Stimulated activated CD4-positive, alpha-beta T cell treated with anti-CD3 and anti-CD28 coated beads, Interleukin-4, amount 100 ng/mL, for 1 hour (primary cell): ENCODE data around the gene ENDOG.

ENCODE experiments used
- DNase-seq: peaks from one replicate; pipeline ENCODE4 v3.0.0-alpha.2; 2020

ENDOG gene

DNA sequence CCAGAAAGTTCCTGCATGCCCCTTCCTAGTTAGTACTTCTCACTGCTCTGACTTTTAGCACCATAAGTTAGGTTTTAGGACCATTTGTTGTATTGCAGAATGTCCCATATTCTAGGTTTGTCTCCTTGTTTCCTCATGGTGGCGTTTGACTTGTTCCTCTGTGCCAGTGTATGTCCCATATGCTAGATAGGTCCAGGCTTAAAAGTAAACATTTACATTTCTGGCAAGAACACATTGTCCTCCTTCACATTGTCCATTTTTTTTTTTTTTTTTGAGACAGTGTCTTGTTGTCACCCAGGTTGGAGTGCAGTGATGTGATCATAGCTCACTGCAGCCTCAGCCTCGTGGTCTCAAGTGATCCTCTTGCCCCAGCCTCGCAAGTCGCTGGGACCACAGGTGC is 15.8 kb upstream of the ENDOG start:
- DNase-seq: no peak

DNA sequence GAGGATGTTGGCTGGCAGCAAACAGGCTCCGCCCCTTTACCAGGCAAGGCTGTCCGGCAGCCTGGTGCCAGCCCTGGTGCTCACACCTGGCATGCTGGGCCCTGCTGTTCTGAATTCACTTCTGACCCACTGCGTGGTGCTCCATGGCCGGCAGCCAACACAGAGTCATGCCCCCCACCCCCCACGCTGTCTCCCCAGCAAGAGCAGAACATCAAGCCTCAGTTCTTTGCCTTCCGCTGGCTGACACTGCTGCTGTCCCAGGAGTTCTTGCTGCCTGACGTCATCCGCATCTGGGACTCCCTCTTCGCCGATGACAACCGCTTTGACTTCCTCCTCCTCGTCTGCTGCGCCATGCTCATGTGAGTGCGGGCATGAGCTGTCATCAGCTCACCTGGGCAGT is 12.6 kb upstream of the ENDOG start:
- DNase-seq: no peak

DNA sequence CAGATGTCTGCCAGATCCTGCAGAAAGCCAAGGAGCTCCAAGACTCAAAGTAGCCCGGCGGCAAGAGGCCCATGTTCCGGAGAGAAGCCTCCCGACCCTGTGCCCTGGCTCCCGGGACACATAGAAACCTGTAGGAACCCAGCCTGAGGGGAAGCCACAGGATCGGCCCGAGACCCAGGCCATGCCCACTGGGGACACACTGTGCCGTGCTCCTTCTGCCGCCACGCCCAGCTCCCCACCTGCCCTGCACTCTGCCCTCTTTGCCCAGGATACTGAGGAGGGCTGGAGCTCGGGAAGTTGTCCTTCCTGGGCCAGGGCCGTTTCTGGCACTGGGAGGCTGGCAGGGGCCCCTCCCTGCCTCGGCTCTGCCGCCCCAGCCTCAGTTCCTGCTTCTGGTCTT is 10.5 kb upstream of the ENDOG start:
- DNase-seq: no peak

DNA sequence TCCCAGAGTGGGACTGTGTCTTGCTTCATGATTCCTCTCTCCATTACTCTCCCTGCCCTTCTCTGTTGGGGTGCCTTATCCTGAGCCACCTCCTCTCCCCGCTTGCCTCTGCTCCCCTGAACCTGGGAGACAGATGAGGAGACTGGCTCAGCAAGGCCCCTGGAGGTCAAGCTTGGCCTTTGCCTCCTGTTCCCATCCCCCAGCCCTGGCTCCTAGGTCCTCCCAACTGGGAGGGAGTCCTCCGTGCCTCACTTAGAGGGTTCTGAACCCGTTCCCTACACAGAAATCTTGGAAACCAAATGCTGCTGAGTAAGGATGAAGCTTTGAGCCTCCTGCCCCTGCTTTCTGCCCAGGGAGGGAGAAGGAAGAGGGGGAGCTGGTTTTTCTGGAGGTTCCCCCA is 9.8 kb upstream of the ENDOG start:
- no peak for DNase-seq

DNA sequence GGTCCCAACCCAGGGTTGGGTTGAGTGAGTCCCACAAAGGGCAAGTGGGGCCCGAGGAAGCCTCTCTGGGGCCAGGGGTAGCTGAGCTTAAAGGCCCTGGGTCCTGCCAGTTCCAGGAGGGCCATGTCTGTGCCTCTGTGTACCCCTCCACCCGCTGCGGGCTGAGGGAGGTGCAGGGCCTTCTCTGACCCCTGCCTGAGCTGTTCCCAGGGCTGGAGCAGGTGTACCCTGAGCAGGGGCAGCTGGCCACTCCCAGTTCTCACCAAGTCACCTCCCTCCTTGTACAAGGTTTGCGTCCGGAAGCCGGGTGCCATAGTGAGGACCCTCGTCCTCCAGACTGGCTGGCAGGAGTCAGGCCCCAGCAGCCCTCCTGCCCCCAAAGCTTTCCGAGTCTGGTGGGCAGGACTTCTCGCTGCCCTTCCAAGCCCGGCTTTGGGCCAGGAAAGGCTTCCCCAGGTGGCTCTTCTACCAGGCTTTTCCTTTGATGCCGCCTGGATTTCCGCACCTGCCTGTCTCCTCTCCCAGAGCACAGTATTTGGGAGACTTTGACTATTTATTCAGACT is 9.2 kb upstream of the ENDOG start:
- DNase-seq: no peak

DNA sequence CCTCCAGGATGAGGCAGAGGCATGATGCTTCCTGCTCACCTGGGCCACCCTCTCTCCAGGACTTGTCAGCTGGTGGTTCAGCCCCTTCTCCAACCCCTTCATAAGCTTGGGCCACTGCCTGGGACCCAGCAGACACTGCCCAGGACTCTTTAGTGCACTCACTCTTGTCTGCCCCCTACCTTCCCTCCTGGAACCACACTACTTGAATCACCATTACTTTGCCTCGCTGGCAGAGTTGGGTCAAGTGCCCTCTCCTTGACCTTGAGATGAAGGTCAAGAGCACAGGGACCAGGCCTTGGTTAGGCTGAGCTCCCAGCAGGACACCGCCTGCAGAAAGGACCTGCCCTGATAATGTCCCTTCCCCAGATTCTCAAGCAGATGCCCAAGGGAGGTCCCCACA is 8.5 kb upstream of the ENDOG start:
- no peak for DNase-seq

DNA sequence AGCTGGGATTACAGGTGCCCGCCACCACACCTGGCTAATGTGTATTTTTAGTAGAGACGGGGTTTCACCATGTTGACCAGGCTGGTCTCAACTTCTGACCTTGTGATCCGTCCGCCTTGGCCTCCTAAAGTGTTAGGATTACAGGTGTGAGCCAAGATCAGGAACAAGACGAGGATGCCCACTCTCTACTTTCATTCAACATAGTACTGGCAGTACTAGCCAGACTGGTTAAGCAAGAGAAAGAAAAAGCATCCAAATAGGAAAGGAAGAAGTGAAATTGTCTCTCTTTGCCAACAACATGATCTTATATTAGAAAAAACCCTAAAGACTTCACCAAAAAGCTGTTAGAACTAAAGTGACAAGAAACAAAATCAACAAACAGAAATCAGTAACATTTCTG is 7.4 kb upstream of the ENDOG start:
- DNase-seq: no peak

DNA sequence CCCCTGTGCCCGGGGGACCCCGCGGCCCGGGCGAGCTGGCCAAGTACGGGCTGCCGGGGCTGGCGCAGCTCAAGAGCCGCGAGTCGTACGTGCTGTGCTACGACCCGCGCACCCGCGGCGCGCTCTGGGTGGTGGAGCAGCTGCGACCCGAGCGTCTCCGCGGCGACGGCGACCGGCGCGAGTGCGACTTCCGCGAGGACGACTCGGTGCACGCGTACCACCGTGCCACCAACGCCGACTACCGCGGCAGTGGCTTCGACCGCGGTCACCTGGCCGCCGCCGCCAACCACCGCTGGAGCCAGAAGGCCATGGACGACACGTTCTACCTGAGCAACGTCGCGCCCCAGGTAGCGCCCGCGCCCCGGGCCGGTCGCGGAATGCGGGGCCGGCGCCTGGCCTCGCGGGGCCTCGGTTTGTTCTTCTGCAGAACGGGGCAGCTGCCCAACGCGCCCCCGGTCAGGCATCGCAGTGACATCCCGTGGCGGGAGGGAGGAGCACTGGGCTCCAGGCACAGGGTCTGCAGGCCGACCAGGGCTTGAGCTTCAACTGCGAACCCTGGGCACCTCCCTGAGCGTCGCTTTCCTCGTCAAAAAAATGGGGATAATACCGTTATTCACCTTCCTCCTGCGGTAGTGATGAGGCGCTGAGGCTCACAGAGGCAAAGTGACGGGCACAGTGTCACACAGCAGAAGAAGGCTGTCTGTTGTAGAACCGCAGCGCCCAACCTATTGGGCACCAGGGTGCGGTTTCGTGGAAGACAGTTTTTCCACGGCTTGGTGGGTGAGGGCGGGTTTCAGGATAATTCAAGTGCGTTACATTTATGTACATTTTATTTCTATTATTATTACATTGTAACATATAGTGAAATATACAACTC is 777 bp downstream of the ENDOG start:
- peak; percentile 52 for DNase-seq

DNA sequence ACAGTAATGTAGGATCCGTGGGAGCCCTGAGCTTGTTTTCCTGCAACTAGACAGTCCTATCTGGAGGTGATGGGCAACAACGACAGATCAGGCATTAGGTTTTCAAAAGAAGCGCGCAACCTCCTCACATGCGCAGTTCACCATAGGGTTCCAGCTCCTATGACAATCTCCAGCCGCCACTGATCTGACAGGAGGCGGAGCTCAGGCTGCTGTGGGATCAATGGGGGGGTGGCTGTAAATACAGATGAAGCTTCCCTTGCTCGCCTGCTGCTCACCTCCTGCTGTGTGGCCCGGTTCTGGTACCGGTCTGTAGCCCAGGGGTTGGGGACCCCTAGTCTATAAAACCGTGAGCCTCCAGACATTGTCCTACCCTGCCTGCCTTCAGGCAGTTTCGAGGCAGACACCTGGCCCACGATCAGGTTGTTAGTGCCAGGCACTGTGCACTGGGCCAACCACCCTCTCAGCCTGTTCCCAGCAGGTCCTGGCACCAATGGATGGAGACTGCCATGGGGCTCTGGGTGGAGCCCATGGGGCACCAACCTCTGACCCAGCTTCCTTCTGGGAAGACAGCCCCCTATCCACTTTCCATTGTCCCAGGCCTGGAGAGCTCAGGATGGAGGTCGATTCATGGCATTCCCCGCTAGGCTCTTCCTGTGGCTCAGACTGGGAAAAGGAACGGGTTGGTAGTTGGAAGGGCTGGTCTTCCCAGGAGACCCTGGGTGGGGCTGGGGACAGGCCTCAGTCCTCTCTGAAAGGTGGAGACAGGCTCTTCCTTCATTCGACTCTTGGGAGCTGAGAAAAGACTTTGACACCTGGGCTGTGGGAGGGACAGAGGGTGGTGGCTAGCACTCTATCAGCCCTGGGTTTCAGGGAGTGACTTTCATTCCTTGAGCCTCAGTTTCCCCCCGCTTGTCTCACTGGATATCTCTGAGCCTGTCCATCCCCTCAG is 1.7 kb downstream of the ENDOG start:
- no peak for DNase-seq

DNA sequence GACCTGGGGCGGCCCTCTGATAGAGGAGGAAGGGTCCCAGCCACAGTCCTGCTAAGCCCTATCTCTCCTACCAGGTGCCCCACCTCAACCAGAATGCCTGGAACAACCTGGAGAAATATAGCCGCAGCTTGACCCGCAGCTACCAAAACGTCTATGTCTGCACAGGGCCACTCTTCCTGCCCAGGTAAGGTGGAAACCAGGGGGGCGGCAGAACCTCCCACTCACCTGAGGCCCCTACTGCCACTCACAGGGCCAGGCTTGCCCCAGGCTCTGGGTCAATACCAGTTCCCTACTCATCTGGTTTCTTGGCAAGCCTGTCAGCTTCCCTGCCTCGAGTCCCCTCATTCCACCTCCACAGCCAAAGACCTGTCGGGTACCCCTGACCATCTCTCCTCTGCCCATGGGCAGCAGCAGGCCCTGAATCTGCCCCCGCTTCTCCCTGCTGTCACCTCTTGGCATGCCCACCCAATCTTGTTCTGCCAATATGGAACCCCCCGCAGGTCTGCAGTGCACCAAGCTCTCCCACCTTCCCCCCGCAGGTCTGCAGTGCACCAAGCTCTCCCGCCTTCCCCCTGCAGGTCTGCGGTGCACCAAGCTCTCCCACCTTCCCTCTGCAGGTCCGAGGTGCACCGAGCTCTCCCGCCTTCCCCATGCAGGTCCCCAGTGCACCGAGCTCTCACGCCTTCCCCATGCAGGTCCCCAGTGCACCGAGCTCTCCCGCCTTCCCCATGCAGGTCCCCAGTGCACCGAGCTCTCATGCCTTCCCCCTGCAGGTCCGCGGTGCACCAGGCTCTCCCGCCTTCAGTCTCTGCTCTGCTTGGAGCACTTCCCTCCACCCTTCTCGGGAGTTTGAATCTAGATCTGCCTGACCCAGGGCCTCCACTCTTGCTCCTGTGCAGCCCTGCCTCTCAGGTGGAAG is 2.6 kb downstream of the ENDOG start:
- no peak for DNase-seq

DNA sequence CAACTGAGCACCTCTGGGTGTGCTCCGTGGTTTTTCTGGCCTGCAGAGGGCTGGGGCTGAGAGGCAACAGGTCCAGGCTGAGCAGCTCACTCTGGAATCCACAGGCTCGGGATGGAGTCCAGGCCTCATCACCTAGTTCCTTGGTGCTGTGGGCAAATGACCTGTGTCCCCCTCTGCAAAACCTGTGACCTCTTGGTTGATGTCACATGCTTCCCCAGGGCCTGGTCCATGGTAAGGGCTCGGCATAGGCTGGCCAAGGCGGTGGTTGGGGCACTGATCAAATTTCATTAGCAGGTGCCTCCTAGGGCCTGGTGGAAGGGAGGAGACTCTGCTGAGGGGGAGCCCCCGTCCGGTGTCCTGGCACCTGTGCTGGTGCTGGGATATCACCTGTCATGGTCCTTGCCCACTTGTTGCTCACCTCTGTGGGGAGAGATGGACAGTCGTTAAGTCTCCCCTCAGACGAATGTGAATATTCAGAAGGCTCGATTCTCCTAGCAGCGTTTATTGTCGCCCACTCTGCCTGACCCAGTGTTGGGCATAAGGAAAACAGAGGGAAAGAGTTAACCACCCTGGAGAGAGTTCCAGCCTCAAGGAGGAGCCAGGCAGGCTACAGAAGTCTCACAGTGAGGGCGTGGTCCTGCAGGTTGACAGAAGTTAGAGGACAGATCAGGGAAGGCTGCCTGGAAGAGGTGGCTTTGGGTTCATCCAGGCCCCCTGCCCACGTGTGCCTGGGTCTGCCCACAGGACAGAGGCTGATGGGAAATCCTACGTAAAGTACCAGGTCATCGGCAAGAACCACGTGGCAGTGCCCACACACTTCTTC is 3.5 kb downstream of the ENDOG start:
- DNase-seq: no peak

DNA sequence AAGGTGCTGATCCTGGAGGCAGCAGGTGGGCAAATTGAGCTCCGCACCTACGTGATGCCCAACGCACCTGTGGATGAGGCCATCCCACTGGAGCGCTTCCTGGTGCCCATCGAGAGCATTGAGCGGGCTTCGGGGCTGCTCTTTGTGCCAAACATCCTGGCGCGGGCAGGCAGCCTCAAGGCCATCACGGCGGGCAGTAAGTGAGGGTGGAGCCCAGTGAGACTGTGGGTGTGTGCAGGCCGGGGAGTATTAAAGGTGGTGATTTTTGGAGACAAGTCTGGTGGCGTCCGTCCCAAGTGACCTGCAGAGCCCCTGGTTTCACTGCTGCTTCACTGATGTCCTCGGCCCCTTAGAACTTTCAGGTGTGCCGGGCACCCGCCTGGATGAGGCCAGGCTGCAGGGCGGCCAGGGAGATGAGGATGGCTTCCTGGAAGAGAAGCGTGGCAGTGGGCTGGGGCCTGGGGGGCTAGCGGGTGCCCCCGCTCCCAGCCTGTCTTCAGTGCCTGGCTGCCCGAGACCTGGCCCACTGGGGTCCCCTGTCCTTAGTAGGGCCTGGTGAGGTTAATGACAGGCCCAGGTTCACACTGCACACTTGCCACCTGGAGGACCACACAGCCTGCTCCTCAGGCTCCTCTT is 4.2 kb downstream of the ENDOG start:
- DNase-seq: no peak

DNA sequence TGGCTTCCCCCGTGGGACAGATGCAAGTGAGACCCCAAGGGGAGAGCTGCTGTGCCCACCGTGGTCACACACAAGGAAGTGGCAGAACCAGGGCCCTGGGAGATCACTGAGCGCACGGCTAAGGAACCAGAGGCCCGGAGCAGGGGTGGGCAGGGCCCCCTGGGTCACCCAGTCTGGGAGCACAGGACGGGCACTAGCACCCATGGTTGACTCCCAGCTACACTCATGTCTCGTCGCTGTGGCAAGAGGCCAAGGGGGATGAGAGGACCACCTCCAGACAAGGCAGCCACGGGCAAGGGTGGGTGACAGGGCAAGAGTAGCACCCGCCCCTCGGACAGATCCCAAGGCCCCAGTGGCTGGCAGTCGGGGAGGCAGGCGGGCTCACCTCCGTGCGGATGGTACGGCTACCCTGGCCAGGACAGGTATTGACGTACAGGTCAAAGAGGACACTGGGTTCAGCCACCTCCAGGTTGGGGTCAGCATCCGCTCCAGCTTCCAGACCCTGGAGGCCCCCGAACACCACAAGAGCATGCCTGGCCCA is 5.1 kb downstream of the ENDOG start:
- DNase-seq: no peak

DNA sequence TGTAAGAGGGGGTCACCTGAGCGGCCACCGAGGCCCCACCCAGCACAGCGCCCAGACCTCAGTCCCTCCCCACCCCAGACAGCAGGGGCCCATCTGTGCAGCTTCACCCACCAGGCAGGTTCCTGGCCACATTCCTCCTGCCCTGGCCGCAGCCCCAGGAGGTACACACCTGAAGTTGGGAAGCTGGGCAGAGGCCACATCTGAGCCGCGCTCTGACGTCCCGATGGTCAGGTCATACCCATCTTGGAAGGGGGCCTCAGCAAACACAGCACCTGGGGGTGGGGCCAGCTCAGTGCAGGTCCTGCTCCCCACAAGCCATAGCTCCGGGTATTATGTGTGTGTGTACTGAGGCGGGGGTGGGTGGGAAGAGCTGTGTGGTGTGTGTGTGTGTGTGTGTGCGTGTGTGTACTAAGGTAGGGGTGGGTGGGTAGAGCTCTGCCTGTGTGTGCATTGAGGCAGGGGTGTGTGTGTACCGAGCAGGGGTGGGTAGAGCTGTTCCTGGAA is 5.7 kb downstream of the ENDOG start:
- DNase-seq: no peak

DNA sequence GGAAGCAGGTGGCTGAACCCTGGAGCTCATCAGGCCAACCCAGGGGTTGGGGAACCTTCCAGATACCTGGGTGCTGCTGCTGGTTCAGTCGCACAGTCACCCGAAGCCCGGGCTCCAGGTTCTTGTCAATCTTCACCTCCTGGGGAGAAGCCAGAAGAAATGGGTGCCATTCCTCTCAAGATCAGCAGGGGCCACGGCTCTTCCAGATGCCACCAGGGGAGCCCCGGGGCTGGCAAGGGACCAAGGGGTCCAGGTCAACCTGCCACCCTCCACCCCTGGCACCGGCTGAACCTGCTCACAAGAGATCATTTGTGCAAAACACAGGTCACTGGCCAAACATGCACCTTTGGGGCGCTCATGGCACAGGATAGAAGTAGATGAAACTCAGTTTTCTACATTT is 6.6 kb downstream of the ENDOG start:
- DNase-seq: no peak

DNA sequence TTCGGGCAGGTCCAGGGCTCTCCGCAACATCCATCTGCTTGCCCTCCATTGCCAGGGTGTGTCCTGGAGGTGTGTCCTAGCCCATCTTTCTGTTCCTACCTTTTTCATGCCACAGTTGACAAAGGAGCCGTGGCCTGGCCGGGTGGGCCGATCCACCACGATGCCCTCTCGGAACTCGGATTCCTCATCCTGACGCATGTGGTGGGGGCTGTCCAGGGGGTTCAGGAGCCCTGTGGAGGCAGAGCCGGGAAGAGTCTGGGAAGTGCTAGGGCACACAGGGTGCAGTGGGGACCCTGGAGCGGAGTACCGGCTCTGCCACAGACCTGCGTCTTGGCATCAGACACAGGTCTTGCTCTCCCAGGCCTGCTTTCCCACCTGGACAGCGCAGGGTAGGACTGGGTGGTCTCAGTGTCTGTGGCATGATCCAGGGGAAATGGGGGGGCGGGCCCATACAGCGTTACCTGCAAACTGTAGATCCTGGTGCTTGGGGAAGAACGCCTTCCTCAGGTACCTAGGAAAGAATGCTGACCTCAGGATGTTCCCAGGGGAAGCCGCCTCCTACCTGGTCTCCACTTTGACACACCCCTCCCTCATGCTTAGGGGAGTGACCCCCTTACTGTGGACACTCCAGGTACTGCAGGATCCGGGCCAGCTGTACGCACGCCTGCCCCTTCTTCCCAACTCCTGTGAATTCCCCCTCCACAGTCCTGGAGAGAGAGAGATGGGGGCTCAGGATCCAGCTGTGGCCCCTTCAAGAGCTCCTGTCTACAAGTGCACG is 7.8 kb downstream of the ENDOG start:
- no peak for DNase-seq

DNA sequence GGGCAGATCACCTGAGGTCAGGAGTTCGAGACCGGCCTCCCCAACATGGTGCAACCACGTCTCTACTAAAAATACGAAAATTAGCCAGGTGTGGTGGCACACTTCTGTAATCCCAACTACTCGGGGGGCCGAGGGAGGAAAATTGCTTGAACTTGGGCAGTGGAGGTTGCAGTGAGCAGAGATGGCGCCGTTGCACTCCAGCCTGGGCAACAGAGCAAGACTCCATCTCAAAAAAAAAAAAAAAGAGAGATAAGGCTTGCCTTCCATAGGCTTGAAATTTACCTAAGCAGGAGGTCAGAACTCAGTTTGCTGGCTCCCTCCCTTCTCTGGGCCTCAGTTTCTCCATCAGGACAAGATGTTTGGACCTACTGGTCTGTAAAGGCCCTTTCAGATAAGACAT is 10.0 kb downstream of the ENDOG start:
- DNase-seq: no peak

DNA sequence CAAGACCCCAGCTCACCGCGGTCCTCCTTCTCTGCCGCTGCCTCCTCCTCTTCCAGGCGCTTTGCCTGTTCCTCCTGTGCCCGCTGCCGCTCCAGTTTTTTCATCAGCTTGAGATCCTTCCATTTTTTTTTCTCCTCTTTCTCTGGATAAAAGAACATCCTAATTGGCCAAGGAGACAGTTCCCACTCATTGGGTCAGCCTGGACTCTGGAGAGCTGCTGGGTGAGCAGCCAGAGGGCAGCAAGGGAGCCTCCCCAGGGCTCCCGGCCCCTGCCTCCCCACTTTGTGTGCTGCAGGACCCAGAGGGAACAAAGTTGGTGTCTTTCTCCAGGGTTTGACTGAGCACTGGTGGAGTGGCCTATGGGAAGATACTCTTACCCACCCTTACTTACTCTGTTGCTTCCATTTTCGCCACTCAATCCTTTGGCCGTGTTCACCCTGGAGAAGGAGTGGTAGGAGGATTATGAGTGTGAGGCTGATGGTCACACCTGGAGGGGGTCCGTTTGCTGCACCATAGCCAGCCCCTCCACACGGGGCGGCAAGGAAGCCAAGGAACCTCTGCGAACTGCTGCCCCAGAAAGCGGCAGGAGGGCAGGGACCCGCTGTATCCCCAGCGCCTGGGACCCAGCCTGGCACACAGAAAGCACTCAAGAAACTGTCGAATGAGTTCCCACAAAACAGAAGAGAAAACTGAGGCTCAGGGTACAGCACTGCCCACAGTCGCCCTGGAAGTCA is 10.6 kb downstream of the ENDOG start:
- DNase-seq: no peak
